WTC11 (cell line): ENCODE results near the gene SHISA7. TPM values are rescaled to one million over a fixed set of nuclear protein-coding genes. Genes with fewer than 3 reads are reported as not detected.

Experiments used
- ATAC-seq: fragments of 200-7000 bp; cut with Tn5 transposase; 2 replicates; pipeline ENCODE4 v1.10.0; 2021; ENCODE audit warnings: mild to moderate bottlenecking, moderate library complexity
- CTCF ChIA-PET: fragments of 300-600 bp; sonication (Branson Sonifier 250); formaldehyde crosslinking; loops from one replicate; lab custom pipeline; 2021; ENCODE audit warnings: antibody characterized with exemption; lab: Charles Lee
- POLR2A ChIA-PET: fragments of 350-600 bp; sonication (Branson Sonifier 250); formaldehyde crosslinking; loops from one replicate; lab custom pipeline; 2021; ENCODE audit warnings: antibody characterized with exemption; lab: Charles Lee
- DNase-seq: peaks from one replicate; pipeline ENCODE4 v3.0.0; 2021; ENCODE audit warnings: low spot score
- H3K27ac Mint-ChIP-seq: 2 replicates; pipeline ENCODE4 v1.8.0; 2021; ENCODE audit warnings: mixed read lengths
- H3K27me3 Mint-ChIP-seq: 2 replicates; pipeline ENCODE4 v1.8.0; 2021; ENCODE audit warnings: low read depth, mild to moderate bottlenecking, moderate library complexity, mixed read lengths
- H3K36me3 Mint-ChIP-seq: 2 replicates; pipeline ENCODE4 v1.8.0; 2021; ENCODE audit warnings: mixed read lengths
- H3K4me1 Mint-ChIP-seq: 2 replicates; pipeline ENCODE4 v1.8.0; 2022; ENCODE audit warnings: mixed read lengths
- H3K4me3 Mint-ChIP-seq: 2 replicates; pipeline ENCODE4 v1.8.0; 2021; ENCODE audit warnings: mild to moderate bottlenecking, moderate library complexity, mixed read lengths
- H3K9me3 Mint-ChIP-seq: 2 replicates; pipeline ENCODE4 v1.8.0; 2021; ENCODE audit warnings: mixed read lengths
- ESRRA ChIP-seq: sonication (generic); formaldehyde crosslinking; IDR thresholded peaks from 2 replicates; pipeline ENCODE4 v1.8.1; 2022; ENCODE audit warnings: mild to moderate bottlenecking, missing genetic modification reagents, borderline replicate concordance
- HMGA2 ChIP-seq: fragments of 250-450 bp; sonication (Bioruptor Pico); IDR thresholded peaks from 2 replicates; pipeline ENCODE4 v1.4.0; 2021; ENCODE audit warnings: mild to moderate bottlenecking, moderate library complexity
- NFE2L1 ChIP-seq: sonication (generic); formaldehyde crosslinking; IDR thresholded peaks from 2 replicates; pipeline ENCODE4 v1.8.1; 2023; ENCODE audit warnings: missing genetic modification reagents
- OVOL2 ChIP-seq: fragments of 250-450 bp; sonication (Bioruptor Pico); IDR thresholded peaks from 2 replicates; pipeline ENCODE4 v1.9.0; 2021; ENCODE audit warnings: mild to moderate bottlenecking, borderline replicate concordance
- ZBTB21 ChIP-seq: sonication (generic); formaldehyde crosslinking; IDR thresholded peaks from 2 replicates; pipeline ENCODE4 v1.8.1; 2023; ENCODE audit warnings: mild to moderate bottlenecking, missing genetic modification reagents, borderline replicate concordance
- ZNF121 ChIP-seq: sonication (generic); formaldehyde crosslinking; IDR thresholded peaks from 2 replicates; pipeline ENCODE4 v1.8.0; 2023; ENCODE audit warnings: missing genetic modification reagents
- ZNF423 ChIP-seq: fragments of 250-450 bp; sonication (Bioruptor Pico); IDR thresholded peaks from 2 replicates; pipeline ENCODE4 v2.1.2; 2022; ENCODE audit warnings: mild to moderate bottlenecking, moderate library complexity
- total RNA-seq: library from RNA; stranded (reverse); gene quantifications from 3 replicates; pipeline ENCODE4 v1.2.3, GENCODE V29; 2021
- TF ChIP-seq, protein P1 (sequence below): sonication (generic); formaldehyde crosslinking; IDR thresholded peaks from 2 replicates; pipeline ENCODE4 v1.8.0; 2022; ENCODE audit warnings: mild to moderate bottlenecking, missing genetic modification reagents
- TF ChIP-seq, protein P2 (sequence below): sonication (generic); formaldehyde crosslinking; IDR thresholded peaks from 2 replicates; pipeline ENCODE4 v1.8.1; 2022; ENCODE audit warnings: mild to moderate bottlenecking, missing genetic modification reagents, moderate library complexity, borderline replicate concordance
- TF ChIP-seq, protein P3 (sequence below): sonication (generic); formaldehyde crosslinking; IDR thresholded peaks from 2 replicates; pipeline ENCODE4 v1.8.0; 2022; ENCODE audit warnings: mild to moderate bottlenecking, missing genetic modification reagents
- TF ChIP-seq, protein P4 (sequence below): sonication (generic); formaldehyde crosslinking; conservative IDR thresholded peaks from 2 replicates; pipeline ENCODE4 v1.8.1; 2023; ENCODE audit warnings: mild to moderate bottlenecking, low read depth, missing genetic modification reagents, moderate library complexity
- TF ChIP-seq, protein P5 (sequence below): sonication (generic); formaldehyde crosslinking; IDR thresholded peaks from 2 replicates; pipeline ENCODE4 v1.8.1; 2022; ENCODE audit warnings: mild to moderate bottlenecking, moderate library complexity, missing genetic modification reagents
- TF ChIP-seq, protein P6 (sequence below): sonication (generic); formaldehyde crosslinking; IDR thresholded peaks from 2 replicates; pipeline ENCODE4 v1.8.1; 2023; ENCODE audit warnings: mild to moderate bottlenecking, missing genetic modification reagents
- TF ChIP-seq, protein P7 (sequence below): fragments of 250-450 bp; sonication (Bioruptor Pico); IDR thresholded peaks from 2 replicates; pipeline ENCODE4 v1.9.0; 2021; ENCODE audit warnings: mild to moderate bottlenecking, borderline replicate concordance

Gene SHISA7
- total RNA-seq, 1 experiment from 2014 or later, result 0.79 TPM

DNA sequence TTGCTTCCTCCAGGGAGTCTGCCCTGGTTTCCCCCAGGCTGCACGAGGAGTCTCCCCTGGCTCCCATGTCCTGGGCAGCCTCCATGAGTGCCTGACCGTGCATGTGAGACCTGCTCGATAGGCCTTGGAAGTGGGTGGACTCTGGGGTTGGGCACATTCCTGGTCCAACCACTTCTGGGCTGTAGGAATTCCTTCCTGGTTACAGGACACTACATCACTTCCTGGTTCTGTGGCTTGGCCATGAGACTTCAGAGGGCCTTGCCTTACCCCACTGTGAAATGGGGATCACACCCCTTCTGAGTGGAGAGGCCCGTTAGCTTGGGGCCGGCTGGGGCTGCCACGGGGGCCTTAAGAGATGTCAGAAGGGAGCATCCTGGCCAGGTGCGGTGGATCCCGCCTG, 29.4 kb upstream of the SHISA7 start:
- CTCF ChIA-PET, result no interaction called here
- Mint-ChIP-seq H3K27me3 (peaks cover 17% of the 10 kb centered on the region), H3K27ac (no peak overlapping the region), H3K9me3 (no peaks in the 10 kb centered on the region)
- POLR2A ChIA-PET, result no interaction called here
- TF ChIP-seq, protein P1, sequence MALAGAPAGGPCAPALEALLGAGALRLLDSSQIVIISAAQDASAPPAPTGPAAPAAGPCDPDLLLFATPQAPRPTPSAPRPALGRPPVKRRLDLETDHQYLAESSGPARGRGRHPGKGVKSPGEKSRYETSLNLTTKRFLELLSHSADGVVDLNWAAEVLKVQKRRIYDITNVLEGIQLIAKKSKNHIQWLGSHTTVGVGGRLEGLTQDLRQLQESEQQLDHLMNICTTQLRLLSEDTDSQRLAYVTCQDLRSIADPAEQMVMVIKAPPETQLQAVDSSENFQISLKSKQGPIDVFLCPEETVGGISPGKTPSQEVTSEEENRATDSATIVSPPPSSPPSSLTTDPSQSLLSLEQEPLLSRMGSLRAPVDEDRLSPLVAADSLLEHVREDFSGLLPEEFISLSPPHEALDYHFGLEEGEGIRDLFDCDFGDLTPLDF (CRISPR knock-in tag), result no peak
- TF ChIP-seq OVOL2, result no peak
- TF ChIP-seq ZNF121 (CRISPR knock-in tag), result no peak
- TF ChIP-seq NFE2L1 (CRISPR knock-in tag), result no peak
- TF ChIP-seq, protein P2, sequence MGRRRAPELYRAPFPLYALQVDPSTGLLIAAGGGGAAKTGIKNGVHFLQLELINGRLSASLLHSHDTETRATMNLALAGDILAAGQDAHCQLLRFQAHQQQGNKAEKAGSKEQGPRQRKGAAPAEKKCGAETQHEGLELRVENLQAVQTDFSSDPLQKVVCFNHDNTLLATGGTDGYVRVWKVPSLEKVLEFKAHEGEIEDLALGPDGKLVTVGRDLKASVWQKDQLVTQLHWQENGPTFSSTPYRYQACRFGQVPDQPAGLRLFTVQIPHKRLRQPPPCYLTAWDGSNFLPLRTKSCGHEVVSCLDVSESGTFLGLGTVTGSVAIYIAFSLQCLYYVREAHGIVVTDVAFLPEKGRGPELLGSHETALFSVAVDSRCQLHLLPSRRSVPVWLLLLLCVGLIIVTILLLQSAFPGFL (CRISPR knock-in tag), result no peak
- no peak for TF ChIP-seq ESRRA (CRISPR knock-in tag)
- TF ChIP-seq, protein P3, sequence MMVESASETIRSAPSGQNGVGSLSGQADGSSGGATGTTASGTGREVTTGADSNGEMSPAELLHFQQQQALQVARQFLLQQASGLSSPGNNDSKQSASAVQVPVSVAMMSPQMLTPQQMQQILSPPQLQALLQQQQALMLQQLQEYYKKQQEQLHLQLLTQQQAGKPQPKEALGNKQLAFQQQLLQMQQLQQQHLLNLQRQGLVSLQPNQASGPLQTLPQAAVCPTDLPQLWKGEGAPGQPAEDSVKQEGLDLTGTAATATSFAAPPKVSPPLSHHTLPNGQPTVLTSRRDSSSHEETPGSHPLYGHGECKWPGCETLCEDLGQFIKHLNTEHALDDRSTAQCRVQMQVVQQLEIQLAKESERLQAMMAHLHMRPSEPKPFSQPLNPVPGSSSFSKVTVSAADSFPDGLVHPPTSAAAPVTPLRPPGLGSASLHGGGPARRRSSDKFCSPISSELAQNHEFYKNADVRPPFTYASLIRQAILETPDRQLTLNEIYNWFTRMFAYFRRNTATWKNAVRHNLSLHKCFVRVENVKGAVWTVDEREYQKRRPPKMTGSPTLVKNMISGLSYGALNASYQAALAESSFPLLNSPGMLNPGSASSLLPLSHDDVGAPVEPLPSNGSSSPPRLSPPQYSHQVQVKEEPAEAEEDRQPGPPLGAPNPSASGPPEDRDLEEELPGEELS, result no peak
- no peak for TF ChIP-seq ZNF423 (CRISPR knock-in tag)
- TF ChIP-seq ZBTB21 (CRISPR knock-in tag), result no peak
- TF ChIP-seq, protein P4, sequence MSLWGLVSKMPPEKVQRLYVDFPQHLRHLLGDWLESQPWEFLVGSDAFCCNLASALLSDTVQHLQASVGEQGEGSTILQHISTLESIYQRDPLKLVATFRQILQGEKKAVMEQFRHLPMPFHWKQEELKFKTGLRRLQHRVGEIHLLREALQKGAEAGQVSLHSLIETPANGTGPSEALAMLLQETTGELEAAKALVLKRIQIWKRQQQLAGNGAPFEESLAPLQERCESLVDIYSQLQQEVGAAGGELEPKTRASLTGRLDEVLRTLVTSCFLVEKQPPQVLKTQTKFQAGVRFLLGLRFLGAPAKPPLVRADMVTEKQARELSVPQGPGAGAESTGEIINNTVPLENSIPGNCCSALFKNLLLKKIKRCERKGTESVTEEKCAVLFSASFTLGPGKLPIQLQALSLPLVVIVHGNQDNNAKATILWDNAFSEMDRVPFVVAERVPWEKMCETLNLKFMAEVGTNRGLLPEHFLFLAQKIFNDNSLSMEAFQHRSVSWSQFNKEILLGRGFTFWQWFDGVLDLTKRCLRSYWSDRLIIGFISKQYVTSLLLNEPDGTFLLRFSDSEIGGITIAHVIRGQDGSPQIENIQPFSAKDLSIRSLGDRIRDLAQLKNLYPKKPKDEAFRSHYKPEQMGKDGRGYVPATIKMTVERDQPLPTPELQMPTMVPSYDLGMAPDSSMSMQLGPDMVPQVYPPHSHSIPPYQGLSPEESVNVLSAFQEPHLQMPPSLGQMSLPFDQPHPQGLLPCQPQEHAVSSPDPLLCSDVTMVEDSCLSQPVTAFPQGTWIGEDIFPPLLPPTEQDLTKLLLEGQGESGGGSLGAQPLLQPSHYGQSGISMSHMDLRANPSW (CRISPR knock-in tag), result no peak
- TF ChIP-seq, all 79 proteins: peak for 0
- peaks cover 19% of the 10 kb centered on the region for H3K4me1 Mint-ChIP-seq
- ATAC-seq (no peak), DNase-seq (no peak)
- H3K4me3 Mint-ChIP-seq, result no peak overlapping the region
- H3K36me3 Mint-ChIP-seq, result no peaks in the 10 kb centered on the region

DNA sequence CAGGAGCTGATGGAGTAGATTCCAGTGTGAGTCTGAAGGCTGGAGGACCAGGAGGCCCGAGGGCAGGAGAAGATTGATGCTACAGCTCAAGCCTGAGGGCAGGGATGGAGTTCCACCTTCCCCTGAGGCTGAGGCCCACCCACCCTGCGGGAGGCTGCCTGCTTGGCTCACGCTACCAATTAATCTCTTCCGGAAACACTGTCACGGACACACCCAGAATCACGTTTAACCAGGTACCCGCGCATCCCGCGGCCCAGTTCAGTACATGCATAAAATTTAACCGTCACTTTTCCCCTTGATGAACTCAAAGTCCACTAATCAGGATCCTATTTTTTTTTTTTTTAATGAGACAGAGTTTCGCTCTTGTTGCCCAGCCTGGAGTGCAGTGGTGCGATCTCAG, 28.2 kb upstream of the SHISA7 start:
- no peaks in the 10 kb centered on the region for H3K36me3 Mint-ChIP-seq
- TF ChIP-seq, protein P5, sequence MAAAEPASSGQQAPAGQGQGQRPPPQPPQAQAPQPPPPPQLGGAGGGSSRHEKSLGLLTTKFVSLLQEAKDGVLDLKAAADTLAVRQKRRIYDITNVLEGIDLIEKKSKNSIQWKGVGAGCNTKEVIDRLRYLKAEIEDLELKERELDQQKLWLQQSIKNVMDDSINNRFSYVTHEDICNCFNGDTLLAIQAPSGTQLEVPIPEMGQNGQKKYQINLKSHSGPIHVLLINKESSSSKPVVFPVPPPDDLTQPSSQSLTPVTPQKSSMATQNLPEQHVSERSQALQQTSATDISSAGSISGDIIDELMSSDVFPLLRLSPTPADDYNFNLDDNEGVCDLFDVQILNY (CRISPR knock-in tag), result no peak
- TF ChIP-seq, protein P6, sequence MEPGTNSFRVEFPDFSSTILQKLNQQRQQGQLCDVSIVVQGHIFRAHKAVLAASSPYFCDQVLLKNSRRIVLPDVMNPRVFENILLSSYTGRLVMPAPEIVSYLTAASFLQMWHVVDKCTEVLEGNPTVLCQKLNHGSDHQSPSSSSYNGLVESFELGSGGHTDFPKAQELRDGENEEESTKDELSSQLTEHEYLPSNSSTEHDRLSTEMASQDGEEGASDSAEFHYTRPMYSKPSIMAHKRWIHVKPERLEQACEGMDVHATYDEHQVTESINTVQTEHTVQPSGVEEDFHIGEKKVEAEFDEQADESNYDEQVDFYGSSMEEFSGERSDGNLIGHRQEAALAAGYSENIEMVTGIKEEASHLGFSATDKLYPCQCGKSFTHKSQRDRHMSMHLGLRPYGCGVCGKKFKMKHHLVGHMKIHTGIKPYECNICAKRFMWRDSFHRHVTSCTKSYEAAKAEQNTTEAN (CRISPR knock-in tag), result no peak
- TF ChIP-seq HMGA2 (CRISPR knock-in tag), result no peak
- TF ChIP-seq, all 79 proteins: peak for 0
- peaks cover 26% of the 10 kb centered on the region for H3K27me3 Mint-ChIP-seq
- no peaks in the 10 kb centered on the region for H3K9me3 Mint-ChIP-seq
- ATAC-seq, result no peak
- H3K27ac Mint-ChIP-seq, result no peak overlapping the region
- no peak for DNase-seq
- H3K4me3 Mint-ChIP-seq, result no peak overlapping the region
- CTCF ChIA-PET, result interaction anchor here (0.7 to 1.4 kb wide), 2 partner anchors 32 to 182 kb away, joined by 4 to 6 read pairs; no protein-coding TSS in a partner anchor
- peaks cover 20% of the 10 kb centered on the region for H3K4me1 Mint-ChIP-seq
- POLR2A ChIA-PET, result no interaction called here

DNA sequence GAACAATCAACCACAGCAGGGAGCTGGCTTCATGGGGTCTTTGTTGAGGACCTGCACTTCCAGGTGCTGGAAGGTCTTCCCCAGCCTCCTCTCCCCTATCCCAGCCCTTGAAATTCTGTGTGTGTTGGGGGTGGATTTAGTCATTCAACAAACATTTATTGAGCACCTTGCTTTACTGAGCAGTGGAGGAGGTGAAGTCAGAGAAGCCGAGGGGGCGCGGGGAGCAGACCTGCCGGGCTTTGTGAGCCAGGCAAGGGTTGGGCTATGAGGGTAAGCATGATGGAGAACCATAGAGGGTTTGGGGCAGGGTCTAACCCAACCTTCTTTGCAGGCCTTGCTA, 24.9 kb upstream of the SHISA7 start:
- Mint-ChIP-seq H3K9me3 (no peaks in the 10 kb centered on the region), H3K4me1 (peaks cover 23% of the 10 kb centered on the region), H3K27me3 (peaks cover 33% of the 10 kb centered on the region), H3K27ac (no peak overlapping the region), H3K36me3 (no peaks in the 10 kb centered on the region), H3K4me3 (no peak overlapping the region)
- ChIA-PET CTCF (interaction anchor here (0.6 to 3.2 kb wide), 49 partner anchors 8 to 795 kb away, joined by 3 to 68 read pairs (median 6); partner anchors contain the start of genes DNAAF3, FIZ1, HSPBP1 and IL11), POLR2A (no interaction called here)
- no peak for ATAC-seq
- TF ChIP-seq, protein P7, sequence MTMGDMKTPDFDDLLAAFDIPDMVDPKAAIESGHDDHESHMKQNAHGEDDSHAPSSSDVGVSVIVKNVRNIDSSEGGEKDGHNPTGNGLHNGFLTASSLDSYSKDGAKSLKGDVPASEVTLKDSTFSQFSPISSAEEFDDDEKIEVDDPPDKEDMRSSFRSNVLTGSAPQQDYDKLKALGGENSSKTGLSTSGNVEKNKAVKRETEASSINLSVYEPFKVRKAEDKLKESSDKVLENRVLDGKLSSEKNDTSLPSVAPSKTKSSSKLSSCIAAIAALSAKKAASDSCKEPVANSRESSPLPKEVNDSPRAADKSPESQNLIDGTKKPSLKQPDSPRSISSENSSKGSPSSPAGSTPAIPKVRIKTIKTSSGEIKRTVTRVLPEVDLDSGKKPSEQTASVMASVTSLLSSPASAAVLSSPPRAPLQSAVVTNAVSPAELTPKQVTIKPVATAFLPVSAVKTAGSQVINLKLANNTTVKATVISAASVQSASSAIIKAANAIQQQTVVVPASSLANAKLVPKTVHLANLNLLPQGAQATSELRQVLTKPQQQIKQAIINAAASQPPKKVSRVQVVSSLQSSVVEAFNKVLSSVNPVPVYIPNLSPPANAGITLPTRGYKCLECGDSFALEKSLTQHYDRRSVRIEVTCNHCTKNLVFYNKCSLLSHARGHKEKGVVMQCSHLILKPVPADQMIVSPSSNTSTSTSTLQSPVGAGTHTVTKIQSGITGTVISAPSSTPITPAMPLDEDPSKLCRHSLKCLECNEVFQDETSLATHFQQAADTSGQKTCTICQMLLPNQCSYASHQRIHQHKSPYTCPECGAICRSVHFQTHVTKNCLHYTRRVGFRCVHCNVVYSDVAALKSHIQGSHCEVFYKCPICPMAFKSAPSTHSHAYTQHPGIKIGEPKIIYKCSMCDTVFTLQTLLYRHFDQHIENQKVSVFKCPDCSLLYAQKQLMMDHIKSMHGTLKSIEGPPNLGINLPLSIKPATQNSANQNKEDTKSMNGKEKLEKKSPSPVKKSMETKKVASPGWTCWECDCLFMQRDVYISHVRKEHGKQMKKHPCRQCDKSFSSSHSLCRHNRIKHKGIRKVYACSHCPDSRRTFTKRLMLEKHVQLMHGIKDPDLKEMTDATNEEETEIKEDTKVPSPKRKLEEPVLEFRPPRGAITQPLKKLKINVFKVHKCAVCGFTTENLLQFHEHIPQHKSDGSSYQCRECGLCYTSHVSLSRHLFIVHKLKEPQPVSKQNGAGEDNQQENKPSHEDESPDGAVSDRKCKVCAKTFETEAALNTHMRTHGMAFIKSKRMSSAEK (CRISPR knock-in tag), result no peak
- TF ChIP-seq ZNF423 (CRISPR knock-in tag), result peak; percentile 69; the same call in 1 of the 2 replicates
- no peak for DNase-seq
